GM12878 (cell line): ENCODE data around the gene MRPL37. TPM values are rescaled to one million over a fixed set of nuclear protein-coding genes. Genes with fewer than 3 reads are reported as not detected.

ENCODE experiments used
- ATAC-seq: fragments of 200-7000 bp; cut with Tn5 transposase; 3 replicates; pipeline ENCODE4 v1.9.1; 2020; ENCODE audit warnings: mild to moderate bottlenecking, moderate library complexity
- BruUV-seq: library from RNA; stranded (reverse); fragments of 400-500 nt; replicated peaks from 2 replicates; lab custom pipeline; 2021; lab: Mats Ljungman, UMichigan
- CTCF ChIA-PET: fragments of 300-600 bp; sonication (Branson Sonifier 250); formaldehyde crosslinking; extraction: SDS; loops from one replicate; lab custom pipeline; 2021; ENCODE audit warnings: inconsistent platforms; lab: Yijun Ruan, JAX
- POLR2A ChIA-PET: fragments of 350-600 bp; formaldehyde crosslinking; extraction: SDS; loops from one replicate; lab custom pipeline; 2021; ENCODE audit warnings: inconsistent platforms; lab: Charles Lee
- RAD21 ChIA-PET: fragments of 300-600 bp; sonication (Branson Sonifier 250); formaldehyde crosslinking; loops from one replicate; lab custom pipeline; 2023; ENCODE audit warnings: antibody characterized with exemption; ENCODE audit not compliant: unreplicated experiment; lab: Charles Lee
- SMC1A ChIA-PET: fragments of 300-600 bp; sonication (Branson Sonifier 250); formaldehyde crosslinking; loops from one replicate; lab custom pipeline; 2023; ENCODE audit not compliant: unreplicated experiment, uncharacterized antibody; lab: Charles Lee
- DNase-seq: peaks from one replicate; pipeline ENCODE4 v3.0.0-alpha.2; 2011; ENCODE audit warnings: low read depth, low spot score
- FAIRE-seq: peaks from 3 replicates; lab custom pipeline; 2011; peaks lifted over from hg19 to GRCh38; lab: Jason Lieb, UNC
- H2AFZ ChIP-seq: 2 replicates; pipeline ENCODE4 v1.6.0; 2011; ENCODE audit warnings: low read depth, low read length, control low read depth; ENCODE audit not compliant: control insufficient read depth
- H3K27ac ChIP-seq: 2 replicates; pipeline ENCODE4 v1.5.1; 2011; ENCODE audit warnings: control low read depth; ENCODE audit not compliant: control insufficient read depth, insufficient read depth
- H3K27me3 ChIP-seq, 2 experiments: replicated peaks in 1 of 2; 2 replicates each; pipeline versions ENCODE4 v1.6.0 to v1.6.1; 2011; ENCODE audit warnings: low read length in 1 of 2; ENCODE audit not compliant: control insufficient read depth in 2 of 2, insufficient read depth in 2 of 2
- H3K36me3 ChIP-seq, 2 experiments: 2 replicates each; pipeline ENCODE4 v1.5.1; 2011; ENCODE audit warnings: low read length in 1 of 2; ENCODE audit not compliant: control insufficient read depth in 2 of 2, insufficient read depth in 2 of 2
- H3K4me1 ChIP-seq: 2 replicates; pipeline ENCODE4 v1.6.1; 2011; ENCODE audit warnings: mild to moderate bottlenecking, low read length, moderate library complexity, mixed read lengths; ENCODE audit not compliant: control insufficient read depth, insufficient read depth
- H3K4me2 ChIP-seq: 2 replicates; pipeline ENCODE4 v1.6.0; 2011; ENCODE audit warnings: control low read depth; ENCODE audit not compliant: control insufficient read depth, insufficient read depth
- H3K4me3 ChIP-seq: fragments of 200-600 bp; sonication (generic); 2 replicates; pipeline ENCODE4 v1.5.1; 2016
- H3K79me2 ChIP-seq: 2 replicates; pipeline ENCODE4 v1.6.0; 2011; ENCODE audit warnings: low read length; ENCODE audit not compliant: control insufficient read depth, insufficient read depth
- H3K9ac ChIP-seq: 2 replicates; pipeline ENCODE4 v1.8.0; 2011; ENCODE audit warnings: low read length, control low read depth, mixed read lengths; ENCODE audit not compliant: control insufficient read depth, insufficient read depth
- H3K9me3 ChIP-seq: replicated peaks from 3 replicates; pipeline ENCODE4 v1.5.1; 2011; ENCODE audit warnings: mild to moderate bottlenecking, low read length; ENCODE audit not compliant: control insufficient read depth, insufficient read depth
- H4K20me1 ChIP-seq: 2 replicates; pipeline ENCODE4 v1.6.0; 2011; ENCODE audit not compliant: control insufficient read depth, insufficient read depth
- ATF3 ChIP-seq: IDR thresholded peaks from 2 replicates; pipeline ENCODE4 v1.6.1; 2011; ENCODE audit warnings: low read depth, mild to moderate bottlenecking, low read length, moderate library complexity, borderline replicate concordance; ENCODE audit errors: extremely low read depth
- CREM ChIP-seq: IDR thresholded peaks from 2 replicates; pipeline ENCODE4 v1.6.1; 2014; ENCODE audit warnings: antibody characterized with exemption, low read depth
- EP300 ChIP-seq, 2 experiments: fragments of 150-350 bp in 1 of 2; IDR thresholded peaks; 2 replicates each; pipeline ENCODE4 v1.6.1; 2011 to 2012; ENCODE audit warnings: low read depth in 2 of 2, low read length in 2 of 2, borderline replicate concordance in 1 of 2, improper control_type of control experiment in 1 of 2, inconsistent platforms in 1 of 2; ENCODE audit not compliant: control insufficient read depth in 1 of 2
- GATAD2B ChIP-seq: fragments of 450-650 bp; conservative IDR thresholded peaks from 2 replicates; pipeline ENCODE4 v1.6.1; 2017; ENCODE audit warnings: low read depth, mild to moderate bottlenecking, moderate library complexity
- HDAC6 ChIP-seq: fragments of 200-600 bp; sonication (generic); IDR thresholded peaks from one replicate; pipeline ENCODE4 v1.8.0; 2017; ENCODE audit warnings: antibody characterized with exemption; ENCODE audit not compliant: unreplicated experiment
- KAT2A ChIP-seq: conservative IDR thresholded peaks from 2 replicates; pipeline ENCODE4 v1.6.1; 2011; ENCODE audit warnings: low read depth, low read length; ENCODE audit not compliant: control insufficient read depth
- KDM1A ChIP-seq: fragments of 200-600 bp; sonication (generic); IDR thresholded peaks from 2 replicates; pipeline ENCODE4 v1.6.1; 2016; ENCODE audit warnings: borderline replicate concordance
- MXI1 ChIP-seq: fragments of 150-350 bp; IDR thresholded peaks from 2 replicates; pipeline ENCODE4 v1.6.1; 2011; ENCODE audit warnings: low read depth, mild to moderate bottlenecking, inconsistent platforms, low read length, improper control_type of control experiment
- NFYB ChIP-seq: IDR thresholded peaks from 2 replicates; pipeline ENCODE4 v1.6.1; 2011; ENCODE audit warnings: low read depth, mild to moderate bottlenecking, low read length, improper control_type of control experiment, moderate library complexity; ENCODE audit not compliant: insufficient read depth
- POLR2AphosphoS5 ChIP-seq: IDR thresholded peaks from 2 replicates; pipeline ENCODE4 v1.6.1; 2011; ENCODE audit warnings: mild to moderate bottlenecking, low read length, inconsistent platforms
- RB1 ChIP-seq: fragments of 450-650 bp; formaldehyde crosslinking; IDR thresholded peaks from 2 replicates; pipeline ENCODE4 v1.6.1; 2017; ENCODE audit warnings: mild to moderate bottlenecking, borderline replicate concordance
- RCOR1 ChIP-seq: conservative IDR thresholded peaks from 2 replicates; pipeline ENCODE4 v1.6.1; 2012; ENCODE audit warnings: low read depth, low read length, improper control_type of control experiment
- RUNX3 ChIP-seq: IDR thresholded peaks from 2 replicates; pipeline ENCODE4 v1.6.1; 2012; ENCODE audit warnings: low read length, inconsistent platforms
- SMAD5 ChIP-seq: IDR thresholded peaks from 2 replicates; pipeline ENCODE4 v1.6.1; 2016; ENCODE audit warnings: antibody characterized with exemption, low read depth
- ZBED1 ChIP-seq: IDR thresholded peaks from 2 replicates; pipeline ENCODE4 v1.6.1; 2016; ENCODE audit warnings: borderline replicate concordance
- ZNF217 ChIP-seq: fragments of 450-650 bp; IDR thresholded peaks from 2 replicates; pipeline ENCODE4 v1.6.1; 2017; ENCODE audit warnings: antibody characterized with exemption, mild to moderate bottlenecking
- WGBS: methylation state at CpG from one replicate; pipeline ENCODE4 v1.1.6; 2016; ENCODE audit warnings: low lambda C conversion rate; ENCODE audit not compliant: insufficient replicate concordance, insufficient coverage; ENCODE audit errors: missing lambda C conversion rate; 5-methylcytosine and 5-hydroxymethylcytosine counted together
- in situ Hi-C: fragments of 300-500 bp; cut with MboI; formaldehyde crosslinking; loops from 9 replicates; pipeline ENCODE4 v1.14.3; 2018; ENCODE audit warnings: mixed read lengths
- intact Hi-C: fragments of 100-400 bp; cut with micrococcal nuclease; formaldehyde crosslinking; loops from one replicate; pipeline ENCODE4 v1.14.2; 2022; ENCODE audit not compliant: unreplicated experiment
- polyA plus RNA-seq, 11 experiments: library from polyadenylated mRNA; depleted of rRNA in 4 of 11; unstranded in 6 of 11; stranded (reverse) in 5 of 11; fragments of >200 nt; fragmentation: Nextera tagmentation in 4 of 11; fragmentation: Illumina TruSeq in 1 of 11; extraction: Ambion mirVana in 4 of 11; extraction: Trizol in 1 of 11; gene quantifications; 1 replicate in 1 of 11; 2 replicates in 10 of 11; pipeline versions ENCODE4 v1.2.1 to v1.2.3, GENCODE V29; 2011 to 2016; ENCODE audit warnings: inconsistent platforms in 2 of 11, missing spikeins in 2 of 11, low read depth in 1 of 11
- total RNA-seq, 4 experiments: library from RNA; depleted of rRNA in 3 of 4; stranded (reverse); fragments of >200 nt in 3 of 4; fragmentation: Illumina TruSeq in 1 of 4; extraction: Trizol in 1 of 4; gene quantifications; 2 replicates each; pipeline versions ENCODE4 v1.2.1 to v1.2.3, GENCODE V29; 2013 to 2021
- TF ChIP-seq, protein P1 (sequence below): fragments of 450-650 bp; IDR thresholded peaks from 2 replicates; pipeline ENCODE4 v1.6.1; 2017; ENCODE audit warnings: low read depth, mild to moderate bottlenecking, moderate library complexity

Gene MRPL37
- total and polyA plus RNA-seq, 10 of the 15 experiments (the other 5 are each of a cell fraction or from before 2014, with no cell fraction given): 41.4 to 217 (median 159) TPM

DNA sequence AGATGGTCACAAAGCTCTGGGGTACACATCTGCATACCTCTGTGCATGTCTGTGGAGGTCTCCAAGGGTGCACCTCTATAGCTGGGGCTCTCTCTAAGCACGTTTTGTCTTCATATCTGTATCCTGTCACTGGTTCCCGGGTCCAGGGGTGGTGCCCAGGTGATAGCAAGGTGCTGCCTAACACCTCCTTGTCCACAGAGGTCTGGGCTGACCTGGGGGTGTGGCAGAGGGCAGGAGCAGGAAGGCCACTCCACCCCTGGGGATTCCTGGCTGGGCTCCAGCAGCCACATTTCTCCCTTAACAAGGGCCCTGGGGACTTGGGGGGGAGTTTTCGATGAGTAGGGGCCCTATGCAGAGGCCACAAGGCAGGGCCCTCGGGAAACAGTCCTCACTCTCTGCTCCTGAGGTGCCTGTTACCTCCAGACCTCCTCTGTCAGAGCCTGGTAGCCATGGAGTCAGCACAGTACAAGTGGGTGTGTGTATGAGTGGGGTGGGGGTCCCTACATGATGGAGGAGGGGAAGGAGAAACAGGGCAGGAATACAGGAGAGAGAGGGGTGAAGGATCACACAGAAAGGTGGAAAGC, 40.1 kb upstream of the MRPL37 start:
- TF ChIP-seq EP300 (IDR thresholded peaks at IDR 0.05; ENCODE audit: borderline replicate concordance in 1 of 2, control insufficient read depth in 1 of 2, low read depth in 2 of 2, low read length in 2 of 2): no peak
- TF ChIP-seq, protein P1, sequence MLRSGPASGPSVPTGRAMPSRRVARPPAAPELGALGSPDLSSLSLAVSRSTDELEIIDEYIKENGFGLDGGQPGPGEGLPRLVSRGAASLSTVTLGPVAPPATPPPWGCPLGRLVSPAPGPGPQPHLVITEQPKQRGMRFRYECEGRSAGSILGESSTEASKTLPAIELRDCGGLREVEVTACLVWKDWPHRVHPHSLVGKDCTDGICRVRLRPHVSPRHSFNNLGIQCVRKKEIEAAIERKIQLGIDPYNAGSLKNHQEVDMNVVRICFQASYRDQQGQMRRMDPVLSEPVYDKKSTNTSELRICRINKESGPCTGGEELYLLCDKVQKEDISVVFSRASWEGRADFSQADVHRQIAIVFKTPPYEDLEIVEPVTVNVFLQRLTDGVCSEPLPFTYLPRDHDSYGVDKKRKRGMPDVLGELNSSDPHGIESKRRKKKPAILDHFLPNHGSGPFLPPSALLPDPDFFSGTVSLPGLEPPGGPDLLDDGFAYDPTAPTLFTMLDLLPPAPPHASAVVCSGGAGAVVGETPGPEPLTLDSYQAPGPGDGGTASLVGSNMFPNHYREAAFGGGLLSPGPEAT: no peak
- SMC1A ChIA-PET: no interaction called here
- BruUV-seq: no TSS peak
- Histone ChIP-seq H3K27ac (no peak overlapping the region), H3K79me2 (no peaks in the 10 kb centered on the region), H3K4me1 (no peaks in the 10 kb centered on the region), H4K20me1 (no peaks in the 10 kb centered on the region), H3K27me3 (no peaks in the 10 kb centered on the region), H3K36me3 (no peaks in the 10 kb centered on the region), H2AFZ (no peak overlapping the region), H3K9ac (no peak overlapping the region), H3K4me2 (no peak overlapping the region), H3K9me3 (no peaks in the 10 kb centered on the region), H3K4me3 (no peak overlapping the region)
- no peak for FAIRE-seq
- POLR2A ChIA-PET: interaction anchor here (0.6 kb wide), 1 partner anchor 1258 kb away, joined by 3 read pairs; no protein-coding TSS in a partner anchor
- RAD21 ChIA-PET: no interaction called here
- no peak for DNase-seq
- no peak; the same call in 2 of the 3 replicates for ATAC-seq
- intact Hi-C loops (no loop called here), in situ Hi-C loops (no loop called here)
- 2% methylated on average over 4 of the region's 4 CpGs for whole genome bisulfite sequencing
- CTCF ChIA-PET: no interaction called here

- intact Hi-C loops: no loop called here
- BruUV-seq: no TSS peak
- POLR2A ChIA-PET: interaction anchor here (0.6 kb wide), 1 partner anchor 1259 kb away, joined by 3 read pairs; no protein-coding TSS in a partner anchor
Measured at GRCh38 chr1:54160351-54160750, 39.6 kb upstream of the MRPL37 start.

More at GRCh38 chr1:54160351-54160750, 39.6 kb upstream of the MRPL37 start:
- Histone ChIP-seq H3K36me3 (no peaks in the 10 kb centered on the region), H3K27me3 (no peaks in the 10 kb centered on the region), H3K9ac (no peak overlapping the region), H3K4me3 (no peak overlapping the region), H3K9me3 (no peaks in the 10 kb centered on the region), H3K79me2 (no peaks in the 10 kb centered on the region), H3K27ac (no peak overlapping the region), H4K20me1 (no peaks in the 10 kb centered on the region), H2AFZ (no peak overlapping the region), H3K4me1 (no peaks in the 10 kb centered on the region), H3K4me2 (no peak overlapping the region)
- ChIA-PET RAD21 (no interaction called here), CTCF (no interaction called here), SMC1A (no interaction called here)
- in situ Hi-C loops: no loop called here
- WGBS: 19% methylated on average over 2 of the region's 3 CpGs
- no peak for FAIRE-seq
- no peak for DNase-seq
- ATAC-seq: no peak
- TF ChIP-seq HDAC6 (no peak), GATAD2B (no peak), NFYB (no peak), POLR2AphosphoS5 (no peak), RCOR1 (no peak), KDM1A (no peak), SMAD5 (no peak), CREM (no peak), ATF3 (no peak), RUNX3 (no peak), ZNF217 (no peak), KAT2A (no peak), MXI1 (no peak), RB1 (no peak), ZBED1 (no peak)
